Measurements from ENCODE around the gene APBB2.

DNA sequence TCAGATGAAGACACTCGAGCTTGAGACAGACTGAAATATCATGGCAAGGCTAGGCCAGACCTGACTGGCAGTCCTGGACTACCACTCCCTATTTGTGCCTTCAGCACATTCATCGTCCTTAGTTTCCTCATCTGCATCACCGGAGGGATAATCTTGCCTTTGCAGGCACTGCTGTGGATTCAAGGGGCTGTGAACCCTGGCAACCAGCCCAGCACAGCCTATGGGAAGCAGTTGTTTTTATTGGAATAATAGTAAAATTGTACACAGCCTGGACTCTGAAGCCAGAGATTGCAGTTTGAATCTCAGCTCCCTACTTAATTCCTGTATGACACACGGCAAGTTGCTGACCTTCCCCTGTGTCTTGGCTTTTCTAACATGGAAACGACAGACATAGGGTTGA, 303.6 kb downstream of the APBB2 start:
- TF ChIP-seq CTCF (conservative IDR thresholded peaks at IDR 0.05) (no peak), EZH2 (IDR thresholded peaks at IDR 0.05; ENCODE audit: low read depth) (no peak)
